NCI-H2227 (cell line): ENCODE measurements around the gene SMIM32.

ENCODE experiments used
- DNase-seq: peaks from one replicate; lab custom pipeline; 2025; ENCODE audit not compliant: unreplicated experiment; lab: John Stamatoyannopoulos, UW

Gene SMIM32

GRCh38 chr5:136190091-136190720 is 2.8 kb downstream of the SMIM32 start:
- DNase-seq, result no peak

- DNase-seq, result no peak
Measured at GRCh38 chr5:136188859-136189258, 4.1 kb downstream of the SMIM32 start.

- DNase-seq, result no peak
Measured at GRCh38 chr5:136186796-136187195, 6.2 kb downstream of the SMIM32 start.

- no peak for DNase-seq
Measured at GRCh38 chr5:136185974-136186665, 6.8 kb downstream of the SMIM32 start.

- no peak for DNase-seq
Measured at GRCh38 chr5:136182618-136183017, 10.3 kb downstream of the SMIM32 start.

DNA sequence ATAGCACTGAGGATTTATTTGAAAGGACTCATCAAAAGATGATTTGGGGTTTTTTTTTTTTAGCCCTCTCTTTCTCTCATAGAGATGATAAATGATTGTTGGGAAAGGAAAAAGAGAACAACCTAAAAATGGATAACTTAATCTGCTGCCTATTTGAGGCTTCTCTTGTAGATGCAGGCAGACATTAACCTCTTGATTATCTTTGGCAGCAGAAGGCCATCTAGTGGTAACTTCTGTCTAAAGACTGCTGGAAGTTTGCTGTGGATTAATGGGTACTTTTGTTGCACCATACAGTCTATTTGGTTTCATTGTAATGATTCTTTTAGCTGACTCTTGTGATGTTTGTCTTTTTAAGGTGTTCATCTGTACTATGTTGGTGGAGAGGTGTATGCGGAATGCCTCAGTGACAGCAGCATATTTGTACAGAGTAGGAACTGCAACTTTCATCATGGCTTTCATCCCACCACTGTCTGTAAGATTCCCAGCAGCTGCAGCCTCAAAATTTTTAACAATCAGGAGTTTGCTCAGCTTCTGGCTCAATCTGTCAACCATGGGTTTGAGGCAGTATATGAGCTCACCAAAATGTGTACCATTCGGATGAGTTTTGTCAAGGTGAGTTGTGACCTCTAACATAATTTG is 18.8 kb downstream of the SMIM32 start:
- peak; percentile 8 for DNase-seq

GRCh38 chr5:136169218-136169617 is 23.7 kb downstream of the SMIM32 start:
- DNase-seq, result no peak

- DNase-seq, result no peak
Measured at GRCh38 chr5:136166909-136167308, 26.1 kb downstream of the SMIM32 start.

- DNase-seq, result no peak
Measured at GRCh38 chr5:136164226-136164625, 28.7 kb downstream of the SMIM32 start.

DNA sequence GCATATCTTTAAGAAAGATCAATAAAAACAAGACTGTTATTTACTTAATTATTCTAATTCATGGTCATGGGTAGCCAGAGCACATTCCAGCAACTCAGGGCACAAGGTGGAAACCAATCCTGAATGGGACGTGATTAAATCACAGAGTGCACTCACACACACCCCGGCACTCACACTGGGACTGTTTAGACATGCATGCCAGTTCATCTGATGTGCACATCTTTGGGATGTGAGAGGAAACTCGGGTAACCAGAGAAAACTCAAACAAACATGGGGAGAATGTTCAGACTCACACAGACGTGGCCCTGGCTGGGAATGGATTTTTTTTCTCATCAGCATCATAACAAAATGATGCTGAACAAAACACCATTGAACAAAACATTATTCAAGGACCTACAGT is 31.0 kb downstream of the SMIM32 start:
- no peak for DNase-seq

- no peak for DNase-seq
Measured at GRCh38 chr5:136159457-136159856, 33.5 kb downstream of the SMIM32 start.

- DNase-seq, result no peak
Measured at GRCh38 chr5:136157514-136157913, 35.4 kb downstream of the SMIM32 start.

- DNase-seq, result no peak
Measured at GRCh38 chr5:136155761-136156160, 37.2 kb downstream of the SMIM32 start.

DNA sequence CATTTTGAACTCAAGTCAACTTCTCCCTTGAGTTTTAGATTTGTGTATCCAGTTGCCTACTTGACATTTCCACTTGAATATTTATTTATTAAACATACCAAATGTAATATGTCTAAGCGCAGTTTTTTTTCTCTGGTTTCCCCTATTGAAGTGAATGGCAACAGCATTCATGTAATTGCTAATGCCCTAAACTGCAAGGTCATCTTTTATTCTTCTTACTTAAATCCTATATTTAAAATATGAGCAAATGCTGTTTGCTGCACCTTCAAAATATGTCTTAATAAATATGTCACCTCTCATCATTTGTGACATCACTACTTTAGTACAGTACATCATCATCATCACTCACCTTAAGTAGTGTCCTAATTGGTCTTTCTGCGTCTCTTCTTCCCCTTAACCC is 37.9 kb downstream of the SMIM32 start:
- DNase-seq, result no peak

DNA sequence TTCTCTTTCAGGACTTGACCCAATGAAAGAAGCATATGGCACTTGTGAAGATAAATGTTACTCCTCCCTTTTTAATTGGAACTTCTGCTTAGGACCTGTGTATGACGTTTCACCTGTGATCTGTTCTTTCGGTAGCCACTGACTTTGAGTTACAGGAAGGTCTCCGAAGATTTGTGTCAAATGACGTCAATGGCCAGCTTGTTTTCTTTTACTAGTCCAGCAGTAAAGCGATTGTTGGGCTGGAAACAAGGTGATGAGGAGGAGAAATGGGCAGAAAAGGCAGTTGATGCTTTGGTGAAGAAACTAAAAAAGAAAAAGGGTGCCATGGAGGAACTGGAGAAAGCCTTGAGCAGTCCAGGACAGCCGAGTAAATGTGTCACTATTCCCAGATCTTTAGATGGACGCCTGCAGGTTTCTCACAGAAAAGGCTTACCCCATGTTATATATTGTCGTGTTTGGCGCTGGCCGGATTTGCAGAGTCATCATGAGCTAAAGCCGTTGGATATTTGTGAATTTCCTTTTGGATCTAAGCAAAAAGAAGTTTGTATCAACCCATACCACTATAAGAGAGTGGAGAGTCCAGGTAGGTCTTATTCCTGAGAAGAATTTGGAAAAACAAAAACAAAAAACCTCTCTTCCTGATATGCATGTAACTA is 39.3 kb downstream of the SMIM32 start:
- no peak for DNase-seq

DNA sequence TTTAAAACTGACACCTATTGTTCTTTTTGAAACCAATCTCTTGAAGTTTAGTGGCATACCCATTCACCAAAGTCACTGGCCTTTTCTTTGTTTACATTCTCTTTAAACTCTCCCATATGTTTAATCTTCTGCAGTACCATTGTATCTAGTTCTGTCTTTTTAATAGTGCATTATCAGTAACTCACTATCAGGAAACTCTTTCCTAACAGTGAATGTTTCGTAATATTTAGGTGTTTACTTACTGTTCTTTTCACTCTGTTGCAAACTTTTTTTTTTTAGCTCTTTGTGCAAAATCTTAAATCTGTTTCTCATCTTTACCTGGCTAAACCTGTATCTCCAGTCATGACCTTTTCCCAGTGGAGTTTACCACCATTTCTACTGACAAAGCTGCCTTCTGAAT is 43.1 kb downstream of the SMIM32 start:
- DNase-seq, result no peak

GRCh38 chr5:136147632-136148031 is 45.3 kb downstream of the SMIM32 start:
- no peak for DNase-seq

GRCh38 chr5:136146201-136146600 is 46.8 kb downstream of the SMIM32 start:
- no peak for DNase-seq

- DNase-seq, result no peak
Measured at GRCh38 chr5:136145030-136145429, 47.9 kb downstream of the SMIM32 start.

- DNase-seq, result no peak
Measured at GRCh38 chr5:136143763-136144162, 49.2 kb downstream of the SMIM32 start.

DNA sequence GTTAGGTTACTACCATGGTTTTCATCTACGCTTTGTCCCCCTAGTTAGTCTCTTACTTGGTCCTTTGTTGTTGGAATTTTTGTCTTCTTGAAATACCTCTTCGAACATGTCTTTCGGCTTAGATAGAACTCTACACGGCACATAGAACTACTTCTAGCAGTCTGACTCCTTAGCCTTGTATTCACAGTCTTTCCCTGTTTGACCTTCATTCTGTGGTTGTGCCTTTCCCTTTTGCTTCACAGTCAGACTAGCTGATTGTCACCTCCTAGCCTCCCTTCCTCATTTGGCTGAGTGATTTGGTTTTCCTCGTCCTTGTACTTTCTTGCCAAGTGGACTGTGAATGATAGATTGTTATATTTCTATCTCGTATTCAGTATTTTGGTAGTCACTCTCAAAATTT is 49.6 kb downstream of the SMIM32 start:
- DNase-seq, result no peak

GRCh38 chr5:136141561-136141960 is 51.4 kb downstream of the SMIM32 start:
- DNase-seq, result no peak
